Nucleus accumbens (tissue), 56 donors: ENCODE results near the gene SFMBT2.
"Not testable (repeated sequence)": the region's sequence is repeated elsewhere in the genome, so short reads cannot be mapped to it uniquely, and the experiment has no call there.

ENCODE experiments used
- DNase-seq, 56 donors: peaks; one replicate each; lab custom pipeline; 2025; lab: John Stamatoyannopoulos, UW

Gene SFMBT2

GRCh38 chr10:7195118-7195517 is 215.7 kb downstream of the SFMBT2 start:
- no peak for DNase-seq

- no peak for DNase-seq
These were observed 216.3 kb downstream of the SFMBT2 start for GRCh38 chr10:7194571-7194970.

GRCh38 chr10:7193369-7193768 is 217.5 kb downstream of the SFMBT2 start:
- DNase-seq: no peak

- DNase-seq: no peak
These were observed 217.9 kb downstream of the SFMBT2 start for GRCh38 chr10:7192831-7193361.

- DNase-seq: no peak
These were observed 218.8 kb downstream of the SFMBT2 start for GRCh38 chr10:7192061-7192460.

- not testable (repeated sequence) for DNase-seq
These were observed 220.1 kb downstream of the SFMBT2 start for GRCh38 chr10:7190772-7191171.

- DNase-seq: no peak
These were observed 220.9 kb downstream of the SFMBT2 start for GRCh38 chr10:7189909-7190308.

- DNase-seq: no peak
These were observed 222.3 kb downstream of the SFMBT2 start for GRCh38 chr10:7188456-7189050.

- DNase-seq: peak in 8 of 56 donors; percentile 4 to 49 (median 16)
These were observed 224.3 kb downstream of the SFMBT2 start for GRCh38 chr10:7186387-7187018.

- no peak for DNase-seq
These were observed 225.5 kb downstream of the SFMBT2 start for GRCh38 chr10:7185367-7185690.

- no peak for DNase-seq
These were observed 226.0 kb downstream of the SFMBT2 start for GRCh38 chr10:7184660-7185366.

- DNase-seq: not testable (repeated sequence)
These were observed 226.7 kb downstream of the SFMBT2 start for GRCh38 chr10:7184116-7184515.

GRCh38 chr10:7182327-7182726 is 228.5 kb downstream of the SFMBT2 start:
- not testable (repeated sequence) for DNase-seq

- DNase-seq: no peak
These were observed 229.4 kb downstream of the SFMBT2 start for GRCh38 chr10:7181420-7181819.

- no peak for DNase-seq
These were observed 231.3 kb downstream of the SFMBT2 start for GRCh38 chr10:7179536-7179935.

- DNase-seq: no peak
These were observed 236.9 kb downstream of the SFMBT2 start for GRCh38 chr10:7173948-7174347.

GRCh38 chr10:7171825-7172224 is 239.0 kb downstream of the SFMBT2 start:
- no peak for DNase-seq

GRCh38 chr10:7170626-7171322 is 240.1 kb downstream of the SFMBT2 start:
- DNase-seq: peak in 34 of 56 donors; percentile 1 to 65 (median 22)

- DNase-seq: no peak
These were observed 242.4 kb downstream of the SFMBT2 start for GRCh38 chr10:7168414-7168813.

GRCh38 chr10:7165500-7166177 is 245.2 kb downstream of the SFMBT2 start:
- no peak for DNase-seq

GRCh38 chr10:7164955-7165354 is 245.9 kb downstream of the SFMBT2 start:
- no peak for DNase-seq
